LNCaP clone FGC (cell line): ENCODE results near the gene COL18A1.

ENCODE experiments used
- DNase-seq: peaks from one replicate; pipeline ENCODE4 v3.0.0-alpha.2; 2011; ENCODE audit warnings: low read depth
- H3K4me3 ChIP-seq: 2 replicates; pipeline ENCODE4 v1.5.1; 2011; ENCODE audit warnings: mild to moderate bottlenecking, low read depth, low read length, control low read depth
- CTCF ChIP-seq: IDR thresholded peaks from 2 replicates; pipeline ENCODE4 v1.5.1; 2012; ENCODE audit warnings: mild to moderate bottlenecking; ENCODE audit not compliant: control insufficient read depth, insufficient read depth; ENCODE audit errors: extremely low read depth

Gene COL18A1

GRCh38 chr21:45544449-45545235, 139.7 kb downstream of the COL18A1 start:
- TF ChIP-seq CTCF, result no peak
- DNase-seq, result no peak
- no peak overlapping the region for H3K4me3 ChIP-seq

- no peak for TF ChIP-seq CTCF
- DNase-seq, result no peak
- H3K4me3 ChIP-seq, result no peak overlapping the region
Observed at GRCh38 chr21:45545236-45545570, 140.2 kb downstream of the COL18A1 start.

GRCh38 chr21:45545691-45546531, 140.9 kb downstream of the COL18A1 start:
- no peak for DNase-seq
- TF ChIP-seq CTCF, result no peak
- no peak overlapping the region for H3K4me3 ChIP-seq

- no peak for TF ChIP-seq CTCF
- DNase-seq, result no peak
- H3K4me3 ChIP-seq, result no peak overlapping the region
Observed at GRCh38 chr21:45546636-45547544, 141.9 kb downstream of the COL18A1 start.

- no peak for DNase-seq
- H3K4me3 ChIP-seq, result no peak overlapping the region
- TF ChIP-seq CTCF, result no peak
Observed at GRCh38 chr21:45547545-45547900, 142.6 kb downstream of the COL18A1 start.

GRCh38 chr21:45548711-45549491, 143.9 kb downstream of the COL18A1 start:
- TF ChIP-seq CTCF, result no peak
- no peak overlapping the region for H3K4me3 ChIP-seq
- no peak for DNase-seq
